Measurements from ENCODE around the gene ULBP1.
A peak's percentile ranks its signal among the peaks of the same experiment; 100 is the strongest.

- TF ChIP-seq POLR2AphosphoS5 (IDR thresholded peaks at IDR 0.05; ENCODE audit: low read depth, low read length) (no peak), POLR2A (IDR thresholded peaks at IDR 0.05; ENCODE audit: low read depth, low read length) (no peak), TAF1 (IDR thresholded peaks at IDR 0.05; ENCODE audit: low read depth, low read length) (no peak), SPI1 (IDR thresholded peaks at IDR 0.05; ENCODE audit: low read depth, low read length) (peak; percentile 14; the same call in 1 of the 2 replicates), PAX5 (IDR thresholded peaks at IDR 0.05; ENCODE audit: insufficient read depth, low read length, severe bottlenecking) (no peak), POU2F2 (IDR thresholded peaks at IDR 0.05; ENCODE audit: low read depth, low read length) (no peak)
These were observed at the start of gene ULBP1 for GRCh38 chr6:149963462-149964307.

All from GM12891 (cell line).